ENCODE data around the gene SGTB. TPM values are rescaled to one million over a fixed set of nuclear protein-coding genes. Genes with fewer than 3 reads are reported as not detected.

Gene SGTB
- total and polyA plus RNA-seq, 2 experiments from 2014 or later = 8.0 to 12.5 TPM

GRCh38 chr5:65737842-65738241, 15.9 kb upstream of the SGTB start:
- Histone ChIP-seq H3K4me1 (ENCODE audit: insufficient read depth) (peaks cover 7% of the 10 kb centered on the region; the same call in 1 of the 2 replicates), H4K20me1 (replicated peaks; ENCODE audit: insufficient read depth) (peaks cover 44% of the 10 kb centered on the region), H3K27ac (ENCODE audit: low read depth) (no peak overlapping the region), H3K27me3 (ENCODE audit: insufficient read depth) (no peaks in the 10 kb centered on the region), H3F3A (replicated peaks; ENCODE audit: low read depth) (no peaks in the 10 kb centered on the region), H3K9me2 (ENCODE audit: insufficient read depth) (no peaks in the 10 kb centered on the region), H2AFZ (no peak overlapping the region), H3K79me2 (replicated peaks; ENCODE audit: insufficient read depth) (peaks cover 85% of the 10 kb centered on the region), H3K4me2 (no peak overlapping the region), H3K36me3 (ENCODE audit: insufficient read depth) (peaks cover 4% of the 10 kb centered on the region; the same call in 1 of the 2 replicates), H3K4me3 (no peak overlapping the region)
- Mint-ChIP-seq H3K4me3 (no peak overlapping the region), H3K27ac (no peak overlapping the region), H3K4me1 (peaks cover 13% of the 10 kb centered on the region), H3K36me3 (ENCODE audit: low read depth) (peaks cover 4% of the 10 kb centered on the region; the same call in 1 of the 3 replicates), H3K9me3 (no peaks in the 10 kb centered on the region), H3K27me3 (ENCODE audit: insufficient read depth, low read depth, poor library complexity) (no peaks in the 10 kb centered on the region)
- ATAC-seq (no peak), DNase-seq (ENCODE audit: low spot score) (no peak)
- no peak for TF ChIP-seq STAT1 (IDR thresholded peaks at IDR 0.05; ENCODE audit: unreplicated experiment)
- no peak for TF ChIP-seq CREB1 (CRISPR knock-in tag; IDR thresholded peaks at IDR 0.05; ENCODE audit: low read depth)
- no peak for TF ChIP-seq ZNF462 (CRISPR knock-in tag; IDR thresholded peaks at IDR 0.05)
- TF ChIP-seq EZH2phosphoT487 (IDR thresholded peaks at IDR 0.05; ENCODE audit: unreplicated experiment) = no peak

- peaks cover 5% of the 10 kb centered on the region; the same call in 2 of the 3 replicates for H3K36me3 Mint-ChIP-seq (ENCODE audit: low read depth)
- peaks cover 4% of the 10 kb centered on the region; the same call in 1 of the 2 replicates for H3K36me3 ChIP-seq (ENCODE audit: insufficient read depth)
- peaks cover 80% of the 10 kb centered on the region for H3K79me2 ChIP-seq (replicated peaks; ENCODE audit: insufficient read depth)
- DNase-seq (ENCODE audit: low spot score) = no peak
- no peak overlapping the region for H2AFZ ChIP-seq
- no peaks in the 10 kb centered on the region for H3K9me2 ChIP-seq (ENCODE audit: insufficient read depth)
- H3K4me1 Mint-ChIP-seq = peaks cover 18% of the 10 kb centered on the region
- H3K4me3 ChIP-seq = no peak overlapping the region
- H3F3A ChIP-seq (replicated peaks; ENCODE audit: low read depth) = no peaks in the 10 kb centered on the region
- no peak overlapping the region for H3K4me3 Mint-ChIP-seq
- peaks cover 7% of the 10 kb centered on the region; the same call in 1 of the 2 replicates for H3K4me1 ChIP-seq (ENCODE audit: insufficient read depth)
- no peak overlapping the region for H3K27ac ChIP-seq (ENCODE audit: low read depth)
- TF ChIP-seq ZNF114 (CRISPR knock-in tag; IDR thresholded peaks at IDR 0.05) = no peak
- no peak for TF ChIP-seq STAT1 (IDR thresholded peaks at IDR 0.05; ENCODE audit: unreplicated experiment)
- TF ChIP-seq, protein P1, sequence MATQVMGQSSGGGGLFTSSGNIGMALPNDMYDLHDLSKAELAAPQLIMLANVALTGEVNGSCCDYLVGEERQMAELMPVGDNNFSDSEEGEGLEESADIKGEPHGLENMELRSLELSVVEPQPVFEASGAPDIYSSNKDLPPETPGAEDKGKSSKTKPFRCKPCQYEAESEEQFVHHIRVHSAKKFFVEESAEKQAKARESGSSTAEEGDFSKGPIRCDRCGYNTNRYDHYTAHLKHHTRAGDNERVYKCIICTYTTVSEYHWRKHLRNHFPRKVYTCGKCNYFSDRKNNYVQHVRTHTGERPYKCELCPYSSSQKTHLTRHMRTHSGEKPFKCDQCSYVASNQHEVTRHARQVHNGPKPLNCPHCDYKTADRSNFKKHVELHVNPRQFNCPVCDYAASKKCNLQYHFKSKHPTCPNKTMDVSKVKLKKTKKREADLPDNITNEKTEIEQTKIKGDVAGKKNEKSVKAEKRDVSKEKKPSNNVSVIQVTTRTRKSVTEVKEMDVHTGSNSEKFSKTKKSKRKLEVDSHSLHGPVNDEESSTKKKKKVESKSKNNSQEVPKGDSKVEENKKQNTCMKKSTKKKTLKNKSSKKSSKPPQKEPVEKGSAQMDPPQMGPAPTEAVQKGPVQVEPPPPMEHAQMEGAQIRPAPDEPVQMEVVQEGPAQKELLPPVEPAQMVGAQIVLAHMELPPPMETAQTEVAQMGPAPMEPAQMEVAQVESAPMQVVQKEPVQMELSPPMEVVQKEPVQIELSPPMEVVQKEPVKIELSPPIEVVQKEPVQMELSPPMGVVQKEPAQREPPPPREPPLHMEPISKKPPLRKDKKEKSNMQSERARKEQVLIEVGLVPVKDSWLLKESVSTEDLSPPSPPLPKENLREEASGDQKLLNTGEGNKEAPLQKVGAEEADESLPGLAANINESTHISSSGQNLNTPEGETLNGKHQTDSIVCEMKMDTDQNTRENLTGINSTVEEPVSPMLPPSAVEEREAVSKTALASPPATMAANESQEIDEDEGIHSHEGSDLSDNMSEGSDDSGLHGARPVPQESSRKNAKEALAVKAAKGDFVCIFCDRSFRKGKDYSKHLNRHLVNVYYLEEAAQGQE (IDR thresholded peaks at IDR 0.05; ENCODE audit: unreplicated experiment) = no peak
- TF ChIP-seq EZH2 (IDR thresholded peaks at IDR 0.05; ENCODE audit: low read depth, unreplicated experiment) = no peak
- TF ChIP-seq, protein P2, sequence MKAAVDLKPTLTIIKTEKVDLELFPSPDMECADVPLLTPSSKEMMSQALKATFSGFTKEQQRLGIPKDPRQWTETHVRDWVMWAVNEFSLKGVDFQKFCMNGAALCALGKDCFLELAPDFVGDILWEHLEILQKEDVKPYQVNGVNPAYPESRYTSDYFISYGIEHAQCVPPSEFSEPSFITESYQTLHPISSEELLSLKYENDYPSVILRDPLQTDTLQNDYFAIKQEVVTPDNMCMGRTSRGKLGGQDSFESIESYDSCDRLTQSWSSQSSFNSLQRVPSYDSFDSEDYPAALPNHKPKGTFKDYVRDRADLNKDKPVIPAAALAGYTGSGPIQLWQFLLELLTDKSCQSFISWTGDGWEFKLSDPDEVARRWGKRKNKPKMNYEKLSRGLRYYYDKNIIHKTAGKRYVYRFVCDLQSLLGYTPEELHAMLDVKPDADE (IDR thresholded peaks at IDR 0.05) = no peak
- no peak for TF ChIP-seq EZH2phosphoT487 (IDR thresholded peaks at IDR 0.05; ENCODE audit: unreplicated experiment)
- no peak for TF ChIP-seq NANOG (IDR thresholded peaks at IDR 0.05; ENCODE audit: borderline replicate concordance)
- ATAC-seq = no peak
- H3K9me3 Mint-ChIP-seq = no peaks in the 10 kb centered on the region
- no peak overlapping the region for H3K27ac Mint-ChIP-seq
- peaks cover 53% of the 10 kb centered on the region for H4K20me1 ChIP-seq (replicated peaks; ENCODE audit: insufficient read depth)
- H3K27me3 ChIP-seq (ENCODE audit: insufficient read depth) = no peaks in the 10 kb centered on the region
- no peaks in the 10 kb centered on the region for H3K27me3 Mint-ChIP-seq (ENCODE audit: insufficient read depth, low read depth, poor library complexity)
- no peak overlapping the region for H3K4me2 ChIP-seq
Measured at GRCh38 chr5:65736011-65736410, 14.1 kb upstream of the SGTB start.

All from GM23338 (cell line).